Measurements from ENCODE around the gene PNMA1.
A peak's percentile ranks its signal among the peaks of the same experiment; 100 is the strongest.

Gene PNMA1

GRCh38 chr14:73713803-73714655 lies at the start of gene PNMA1:
TSS of gene PNMA1 (minus strand) at chr14:73714384. CDS start at chr14:73713639, 745 bp downstream.
- peak; percentile 81 for FAIRE-seq

GRCh38 chr14:73763396-73763795 lies 49.2 kb upstream of the PNMA1 start:
- DNase-seq (ENCODE audit: insufficient read length, low spot score) (no peak), FAIRE-seq (peak; percentile 37)

More at GRCh38 chr14:73713803-73714655, at the start of gene PNMA1:
- peak; percentile 97 for DNase-seq (ENCODE audit: insufficient read length, low spot score)

GRCh38 chr14:73762375-73762822 lies 48.2 kb upstream of the PNMA1 start:
- no peak for DNase-seq (ENCODE audit: insufficient read length, low spot score)

GRCh38 chr14:73761618-73762355 lies 47.6 kb upstream of the PNMA1 start:
- peak; percentile 81 for FAIRE-seq

More at GRCh38 chr14:73762375-73762822, 48.2 kb upstream of the PNMA1 start:
- FAIRE-seq = peak; percentile 97

GRCh38 chr14:73760598-73761586 lies 46.7 kb upstream of the PNMA1 start:
- FAIRE-seq (peak; percentile 93), DNase-seq (ENCODE audit: insufficient read length, low spot score) (no peak)

More at GRCh38 chr14:73761618-73762355, 47.6 kb upstream of the PNMA1 start:
- DNase-seq (ENCODE audit: insufficient read length, low spot score) = no peak

GRCh38 chr14:73759714-73760597 lies 45.8 kb upstream of the PNMA1 start:
- peak; percentile 81 for DNase-seq (ENCODE audit: insufficient read length, low spot score)
- FAIRE-seq = no peak

GRCh38 chr14:73759183-73759713 lies 45.1 kb upstream of the PNMA1 start:
- no peak for DNase-seq (ENCODE audit: insufficient read length, low spot score)
- FAIRE-seq = no peak

- FAIRE-seq (peak; percentile 83), DNase-seq (ENCODE audit: insufficient read length, low spot score) (no peak)
Measured at GRCh38 chr14:73758392-73759182, 44.4 kb upstream of the PNMA1 start.

GRCh38 chr14:73757876-73758391 lies 43.8 kb upstream of the PNMA1 start:
- no peak for FAIRE-seq
- no peak for DNase-seq (ENCODE audit: insufficient read length, low spot score)

GRCh38 chr14:73757381-73757780 lies 43.2 kb upstream of the PNMA1 start:
- peak; percentile 18 for FAIRE-seq
- no peak for DNase-seq (ENCODE audit: insufficient read length, low spot score)

- peak; percentile 78 for FAIRE-seq
- no peak for DNase-seq (ENCODE audit: insufficient read length, low spot score)
Measured at GRCh38 chr14:73755434-73756014, 41.3 kb upstream of the PNMA1 start.

- DNase-seq (ENCODE audit: insufficient read length, low spot score) = no peak
- no peak for FAIRE-seq
Measured at GRCh38 chr14:73754911-73755360, 40.8 kb upstream of the PNMA1 start.

GRCh38 chr14:73753887-73754795 lies 40.0 kb upstream of the PNMA1 start:
- peak; percentile 96 for FAIRE-seq

GRCh38 chr14:73753124-73753886 lies 39.1 kb upstream of the PNMA1 start:
- FAIRE-seq (peak; percentile 4), DNase-seq (ENCODE audit: insufficient read length, low spot score) (no peak)

More at GRCh38 chr14:73753887-73754795, 40.0 kb upstream of the PNMA1 start:
- peak; percentile 56 for DNase-seq (ENCODE audit: insufficient read length, low spot score)

- FAIRE-seq (no peak), DNase-seq (ENCODE audit: insufficient read length, low spot score) (no peak)
Measured at GRCh38 chr14:73752297-73752992, 38.3 kb upstream of the PNMA1 start.
